ENCODE measurements around the gene SDC4.

Gene SDC4

GRCh38 chr20:45279992-45280391 is 68.2 kb downstream of the SDC4 start:
- no peak overlapping the region for H3K4me3 ChIP-seq (ENCODE audit: low read length, poor library complexity, severe bottlenecking)
- no peak overlapping the region for H2AFZ ChIP-seq (ENCODE audit: low read length)
- H3K4me2 ChIP-seq (ENCODE audit: low read depth, low read length, poor library complexity, severe bottlenecking), result no peak overlapping the region
- no peak overlapping the region for H3K9ac ChIP-seq (ENCODE audit: low read depth, low read length, poor library complexity, severe bottlenecking)
- no peaks in the 10 kb centered on the region for H4K20me1 ChIP-seq (ENCODE audit: insufficient read depth, low read length, poor library complexity, severe bottlenecking)
- H3K79me2 ChIP-seq (ENCODE audit: insufficient read depth, low read length), result no peaks in the 10 kb centered on the region
- no peaks in the 10 kb centered on the region for H3F3A ChIP-seq (ENCODE audit: low read depth)
- H3K9me2 ChIP-seq (replicated peaks; ENCODE audit: low read depth, low read length), result no peaks in the 10 kb centered on the region
- H3K36me3 ChIP-seq (ENCODE audit: insufficient read depth, low read length), result no peaks in the 10 kb centered on the region
- no peak for TF ChIP-seq EZH2phosphoT487 (IDR thresholded peaks at IDR 0.05; ENCODE audit: borderline replicate concordance)
- H3K27me3 ChIP-seq (ENCODE audit: insufficient read depth, low read length, poor library complexity, severe bottlenecking), result no peaks in the 10 kb centered on the region
- no peaks in the 10 kb centered on the region for H3K4me1 ChIP-seq (ENCODE audit: insufficient read depth, low read length, poor library complexity, severe bottlenecking)
- no peaks in the 10 kb centered on the region for H3K9me3 ChIP-seq (ENCODE audit: insufficient read depth, low read depth, low read length)

GRCh38 chr20:45275338-45275737 is 72.9 kb downstream of the SDC4 start:
- H3K4me3 ChIP-seq (ENCODE audit: low read length, poor library complexity, severe bottlenecking), result no peak overlapping the region
- no peaks in the 10 kb centered on the region for H3K27me3 ChIP-seq (ENCODE audit: insufficient read depth, low read length, poor library complexity, severe bottlenecking)
- H3K9me2 ChIP-seq (replicated peaks; ENCODE audit: low read depth, low read length), result no peaks in the 10 kb centered on the region
- no peaks in the 10 kb centered on the region for H3F3A ChIP-seq (ENCODE audit: low read depth)
- H3K9me3 ChIP-seq (ENCODE audit: insufficient read depth, low read depth, low read length), result no peaks in the 10 kb centered on the region
- H3K79me2 ChIP-seq (ENCODE audit: insufficient read depth, low read length), result no peaks in the 10 kb centered on the region
- H3K36me3 ChIP-seq (ENCODE audit: insufficient read depth, low read length), result no peaks in the 10 kb centered on the region
- no peak overlapping the region for H3K4me2 ChIP-seq (ENCODE audit: low read depth, low read length, poor library complexity, severe bottlenecking)
- H3K4me1 ChIP-seq (ENCODE audit: insufficient read depth, low read length, poor library complexity, severe bottlenecking), result no peaks in the 10 kb centered on the region
- TF ChIP-seq CTCF (conservative IDR thresholded peaks at IDR 0.05; ENCODE audit: low read length) (no peak), EZH2phosphoT487 (IDR thresholded peaks at IDR 0.05; ENCODE audit: borderline replicate concordance) (no peak)
- H4K20me1 ChIP-seq (ENCODE audit: insufficient read depth, low read length, poor library complexity, severe bottlenecking), result no peaks in the 10 kb centered on the region
- H2AFZ ChIP-seq (ENCODE audit: low read length), result no peak overlapping the region
- H3K9ac ChIP-seq (ENCODE audit: low read depth, low read length, poor library complexity, severe bottlenecking), result no peak overlapping the region

Data from Loucy (cell line).